Activated T-cell treated with anti-CD3 and anti-CD28 coated beads, Interleukin-2, amount 50 U/mL, for 1 hour (primary cell): ENCODE measurements around the gene MYZAP.

Source experiments
- DNase-seq: peaks from one replicate; pipeline ENCODE4 v3.0.0-alpha.2; 2020

The MYZAP gene

DNA sequence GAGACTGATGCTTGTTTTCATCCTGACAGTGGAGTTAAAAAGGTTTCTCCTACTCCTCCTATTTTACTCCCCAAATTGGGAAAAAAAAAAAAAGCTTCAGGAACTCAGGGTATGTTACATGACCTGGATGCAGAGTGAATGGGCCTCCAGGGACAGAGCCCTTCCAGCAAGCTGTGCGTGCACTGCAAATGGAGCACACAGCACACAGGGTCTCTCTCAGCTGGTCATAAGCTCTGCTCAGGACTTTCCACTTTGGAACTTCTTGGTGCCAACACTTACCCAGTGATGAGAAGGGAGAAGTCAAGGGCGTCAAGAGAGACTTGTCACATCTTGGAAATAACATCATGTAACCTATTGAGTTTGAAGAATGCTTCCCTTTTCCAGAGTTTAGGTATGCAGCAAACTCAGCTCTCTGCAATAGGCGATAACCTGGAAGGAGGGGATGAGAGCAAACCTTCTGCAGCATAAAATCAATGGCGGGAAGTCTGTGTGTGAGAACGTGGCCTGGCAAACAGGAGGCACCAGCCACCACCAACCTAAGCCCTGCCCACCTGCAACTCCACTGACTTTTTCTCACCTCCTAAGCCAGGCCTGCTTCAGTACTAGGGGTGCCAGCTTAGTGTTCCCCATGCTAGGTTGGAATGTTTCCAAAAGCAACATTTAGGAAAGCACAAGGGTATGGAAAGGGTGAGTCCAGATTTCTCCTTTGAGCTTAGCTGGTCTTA, 39.8 kb downstream of the MYZAP start:
- DNase-seq: no peak

DNA sequence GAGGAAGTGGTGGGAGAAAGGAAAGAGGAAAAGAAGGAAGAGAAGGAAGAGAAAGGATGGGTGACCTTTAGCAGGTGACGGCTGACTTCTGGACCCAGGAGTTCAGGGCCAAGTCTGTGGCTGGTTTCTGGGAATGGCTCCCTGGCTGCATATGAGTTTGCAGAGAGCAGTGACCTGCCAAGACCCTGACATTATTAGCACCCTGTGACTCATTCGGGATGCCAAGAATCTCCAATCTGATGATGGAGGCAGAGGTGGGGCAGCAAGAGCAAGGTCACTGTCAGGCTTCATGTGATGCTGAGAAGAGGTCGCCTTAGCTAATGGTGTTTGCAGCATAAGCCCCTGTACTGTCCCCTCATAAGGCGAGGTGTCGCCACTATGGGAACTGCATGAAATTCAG, 42.6 kb downstream of the MYZAP start:
- no peak for DNase-seq

- DNase-seq: no peak
Observed at GRCh38 chr15:57635300-57635909, 43.7 kb downstream of the MYZAP start.

DNA sequence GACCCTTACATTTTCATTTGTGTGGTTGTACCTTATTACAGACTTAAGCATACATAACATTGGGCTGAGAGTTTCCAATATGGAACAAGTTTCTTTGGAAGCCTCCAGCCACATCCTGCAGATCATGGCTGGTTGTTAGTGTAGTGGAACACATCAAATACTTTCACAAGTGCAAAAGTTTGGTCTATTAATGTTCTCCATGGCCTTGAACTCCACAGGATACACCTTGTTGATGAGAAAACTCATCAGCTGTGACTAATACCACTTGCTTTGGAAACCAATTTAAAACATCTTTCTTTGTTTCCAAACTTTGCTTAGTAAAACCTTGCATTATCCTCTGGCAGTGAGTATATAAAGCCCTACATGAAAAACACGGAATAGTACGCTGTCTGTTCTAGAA, 46.1 kb downstream of the MYZAP start:
- no peak for DNase-seq

DNA sequence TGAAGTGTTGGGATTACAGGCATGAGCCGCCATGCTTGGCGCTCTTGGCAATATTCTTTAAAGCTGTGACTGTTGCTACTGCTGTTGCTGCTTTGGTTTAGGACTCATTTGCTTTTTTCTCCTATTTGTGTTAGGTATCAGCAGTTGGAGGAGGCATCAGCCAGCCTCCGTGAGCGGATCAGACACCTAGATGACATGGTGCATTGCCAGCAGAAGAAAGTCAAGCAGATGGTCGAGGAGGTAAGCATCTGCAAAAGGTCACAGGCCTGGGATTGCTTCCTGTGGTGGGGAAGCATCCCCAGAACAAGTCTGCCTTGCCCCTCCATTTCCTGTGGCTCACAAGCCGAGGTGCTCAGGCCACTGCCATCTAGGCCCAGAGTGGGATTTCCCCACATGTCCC, 47.6 kb downstream of the MYZAP start:
- DNase-seq: no peak

DNA sequence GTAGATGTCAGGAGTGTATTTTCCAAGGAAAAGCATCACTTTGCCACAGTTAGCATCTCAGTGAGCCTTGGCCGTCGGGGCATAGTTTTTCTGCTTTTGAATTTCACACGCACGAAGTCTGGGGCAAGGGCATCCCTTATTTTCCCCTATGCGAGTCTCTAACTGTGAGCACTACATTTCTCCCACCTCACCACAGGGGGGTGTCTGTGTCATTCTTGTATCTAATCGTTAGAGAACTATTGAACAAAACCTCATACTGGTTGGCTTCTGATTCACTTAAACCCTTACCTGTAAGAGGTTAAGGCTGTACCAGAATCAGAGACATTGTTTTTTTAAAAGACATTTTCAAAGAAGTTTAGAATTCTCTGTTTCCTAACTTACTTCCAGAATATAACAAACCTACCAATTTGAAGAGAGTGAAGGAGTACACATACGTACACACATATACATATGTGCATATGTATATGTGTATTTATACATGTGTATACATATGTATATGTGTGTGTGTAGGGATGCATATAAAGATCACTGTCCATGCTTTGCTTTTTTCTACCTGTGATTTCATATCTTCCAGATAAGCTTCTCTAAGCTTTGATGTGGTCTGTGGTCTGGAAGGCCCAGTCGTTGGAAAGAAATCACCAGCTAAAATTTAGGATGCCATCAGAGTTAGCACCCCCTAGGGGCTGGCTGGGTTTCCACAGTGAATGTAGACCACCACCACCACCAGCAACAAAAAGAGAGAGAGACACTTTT, 49.4 kb downstream of the MYZAP start:
- no peak for DNase-seq

DNA sequence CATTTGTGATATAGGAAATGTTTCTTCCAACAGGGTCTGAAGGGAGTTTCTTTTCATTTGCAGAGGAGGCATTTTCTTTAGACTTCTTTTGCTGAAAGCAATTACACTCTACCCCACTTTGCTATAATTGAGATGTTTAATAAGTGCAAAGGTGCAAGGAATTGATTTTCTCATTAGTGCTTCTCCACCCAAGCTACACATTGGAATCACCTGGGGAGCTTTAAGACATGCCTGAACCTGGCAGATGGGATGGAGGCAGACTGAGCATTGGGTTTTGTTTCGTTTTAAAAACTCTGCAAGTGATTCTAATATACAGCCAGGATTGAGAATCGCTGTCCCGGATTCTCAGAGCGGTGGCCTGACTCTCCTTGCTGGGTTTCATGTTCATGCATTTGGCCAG, 52.1 kb downstream of the MYZAP start:
- DNase-seq: no peak

DNA sequence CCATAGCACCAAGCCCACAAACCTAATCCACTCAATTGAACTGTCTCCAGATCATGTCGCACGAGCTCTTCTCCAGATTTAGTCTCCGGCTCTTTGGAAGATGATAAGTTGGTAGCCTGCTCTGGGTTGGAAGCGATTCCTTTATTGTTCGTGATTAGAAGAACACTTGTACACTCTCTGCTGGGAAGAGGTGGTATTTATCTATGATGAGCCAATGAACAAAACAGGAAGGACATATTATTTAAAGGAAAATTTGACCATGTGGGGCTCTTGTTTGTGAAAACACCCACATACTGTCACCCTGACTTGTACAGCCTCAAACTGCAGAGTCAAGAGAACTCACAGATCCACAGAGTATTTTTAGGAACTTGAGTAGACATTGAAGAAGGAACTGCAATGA, 54.4 kb downstream of the MYZAP start:
- no peak for DNase-seq

GRCh38 chr15:57647071-57647790, 55.5 kb downstream of the MYZAP start:
- DNase-seq: no peak

DNA sequence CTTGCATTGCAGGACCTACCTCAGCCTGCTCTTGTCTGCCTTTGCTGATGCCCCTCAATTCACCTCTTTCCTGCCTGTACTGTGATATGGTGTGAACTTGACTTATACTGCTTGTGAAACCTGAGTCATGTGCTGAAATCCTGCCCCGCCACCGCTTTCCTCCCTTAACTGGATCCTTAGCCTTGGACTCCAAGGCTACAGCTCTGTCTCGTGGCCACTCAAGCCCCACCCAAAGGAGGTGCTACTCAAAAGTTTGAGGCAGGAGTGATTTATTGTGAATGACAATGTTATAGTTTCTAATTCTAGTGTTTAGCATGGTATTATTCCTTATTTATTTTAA, 56.1 kb downstream of the MYZAP start:
- DNase-seq: no peak

- DNase-seq: no peak
Observed at GRCh38 chr15:57649138-57649537, 57.4 kb downstream of the MYZAP start.

GRCh38 chr15:57651445-57651844, 59.7 kb downstream of the MYZAP start:
- DNase-seq: no peak

DNA sequence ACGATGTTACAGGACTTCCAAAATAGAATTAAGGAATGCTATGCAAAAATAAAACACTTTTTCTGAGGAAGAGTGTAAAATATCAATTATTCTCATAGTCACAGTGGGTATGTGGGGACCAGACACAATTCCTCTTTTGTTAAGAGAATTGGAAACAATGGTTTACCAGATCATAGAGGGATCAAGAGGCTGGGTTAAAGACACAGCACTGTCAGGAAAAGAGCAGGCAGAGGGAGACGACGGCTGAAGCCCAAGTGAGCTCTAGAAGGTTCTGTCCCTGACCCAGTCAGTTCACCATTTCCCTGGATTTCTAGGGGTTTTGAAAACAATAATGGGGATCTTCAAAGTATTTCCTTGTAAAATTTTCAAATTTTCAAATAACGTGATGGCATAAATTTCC, 60.8 kb downstream of the MYZAP start:
- DNase-seq: no peak

DNA sequence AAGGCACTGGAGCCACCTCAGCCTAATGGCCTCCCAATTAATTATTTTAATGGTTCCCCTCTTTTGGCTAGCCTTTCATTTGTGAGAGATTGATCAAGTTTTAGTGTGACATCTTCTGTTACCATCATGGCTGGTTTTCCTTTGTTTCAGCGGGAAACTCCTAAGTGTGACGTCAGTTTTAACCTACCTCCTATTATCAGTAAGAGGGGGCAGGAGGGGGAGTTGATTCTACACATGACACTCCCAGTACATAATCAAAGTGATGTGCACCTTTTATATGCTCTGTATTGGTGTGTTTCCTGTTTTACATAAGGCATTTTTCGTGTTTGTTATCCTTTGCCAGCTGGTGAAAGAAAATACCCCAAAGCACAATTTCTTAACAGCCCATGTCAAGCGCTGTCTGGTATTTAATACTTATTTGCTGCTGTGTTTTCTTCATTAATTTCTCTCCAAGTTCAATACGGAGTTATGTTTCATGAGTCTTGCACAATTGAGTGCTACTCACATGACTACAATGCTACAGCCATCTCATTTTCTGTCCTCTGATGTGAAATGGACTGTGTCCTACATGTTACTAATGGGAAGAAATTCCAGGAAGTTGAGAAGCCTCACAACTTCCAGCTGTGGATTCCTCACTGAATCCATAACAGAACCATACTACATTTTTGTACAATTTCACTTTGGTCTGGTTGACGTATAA, 62.6 kb downstream of the MYZAP start:
- DNase-seq: no peak

DNA sequence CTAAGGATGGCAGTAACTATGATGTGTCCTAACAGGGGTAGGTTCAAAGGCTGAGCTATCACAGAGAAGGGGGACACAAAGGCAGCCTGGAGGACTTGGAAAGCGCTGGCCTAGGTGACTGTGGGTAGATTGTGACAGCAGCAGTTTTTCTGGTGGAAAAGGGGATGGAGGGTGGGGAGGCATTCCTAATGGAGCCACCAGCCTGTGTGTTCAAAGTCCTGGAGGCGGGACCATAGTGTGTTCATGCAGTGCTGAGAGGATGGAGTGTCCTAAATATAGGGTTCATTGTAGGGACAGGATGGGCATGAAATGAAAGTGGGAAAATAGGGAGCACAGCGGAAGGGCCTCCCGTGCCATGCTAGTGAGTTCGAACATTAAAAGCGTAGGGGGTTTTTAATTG, 63.3 kb downstream of the MYZAP start:
- no peak for DNase-seq

DNA sequence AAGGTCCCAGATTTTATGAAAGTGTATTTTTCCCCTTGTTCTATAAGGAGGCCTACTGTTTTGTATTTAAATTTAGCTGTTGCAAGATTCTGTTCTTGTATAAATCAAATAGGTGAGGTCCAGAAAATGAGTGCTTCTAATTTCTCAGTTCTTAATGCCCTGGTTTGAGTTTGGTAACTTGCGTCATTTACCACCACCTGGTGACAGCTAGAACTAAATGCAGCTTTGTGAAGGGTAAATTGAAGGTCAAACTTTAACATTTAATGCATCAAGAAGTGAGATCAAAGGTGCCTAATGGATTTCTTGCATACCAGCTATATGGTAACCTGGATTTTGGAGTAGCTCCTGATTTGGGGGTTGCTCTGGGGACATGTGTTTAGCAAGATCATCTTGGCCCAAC, 64.1 kb downstream of the MYZAP start:
- DNase-seq: no peak

- no peak for DNase-seq
Observed at GRCh38 chr15:57656434-57656833, 64.7 kb downstream of the MYZAP start.

- no peak for DNase-seq
Observed at GRCh38 chr15:57657619-57658018, 65.9 kb downstream of the MYZAP start.

- no peak for DNase-seq
Observed at GRCh38 chr15:57662091-57662744, 70.5 kb downstream of the MYZAP start.

DNA sequence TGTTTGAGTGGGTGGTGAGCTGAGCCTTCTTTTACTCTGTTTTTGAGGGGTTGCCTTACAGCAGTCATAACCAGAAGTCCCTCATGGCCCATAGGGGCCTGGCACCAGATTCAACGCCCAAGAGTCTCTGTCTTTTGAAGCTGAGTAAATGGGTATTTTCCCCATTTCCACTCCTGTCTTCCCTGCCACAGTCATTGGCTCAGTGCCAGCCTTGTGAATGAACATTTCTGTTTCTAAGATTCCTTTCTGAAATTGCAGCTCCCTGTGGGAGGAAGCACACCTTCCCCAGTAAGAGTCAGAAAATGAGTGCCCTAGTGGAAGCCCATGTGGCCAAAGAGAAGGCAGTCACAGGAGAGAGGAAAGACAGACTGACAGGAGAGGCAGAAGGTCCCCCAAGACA, 71.1 kb downstream of the MYZAP start:
- no peak for DNase-seq

GRCh38 chr15:57663262-57663661, 71.6 kb downstream of the MYZAP start:
- DNase-seq: no peak

GRCh38 chr15:57665194-57665593, 73.5 kb downstream of the MYZAP start:
- DNase-seq: no peak

DNA sequence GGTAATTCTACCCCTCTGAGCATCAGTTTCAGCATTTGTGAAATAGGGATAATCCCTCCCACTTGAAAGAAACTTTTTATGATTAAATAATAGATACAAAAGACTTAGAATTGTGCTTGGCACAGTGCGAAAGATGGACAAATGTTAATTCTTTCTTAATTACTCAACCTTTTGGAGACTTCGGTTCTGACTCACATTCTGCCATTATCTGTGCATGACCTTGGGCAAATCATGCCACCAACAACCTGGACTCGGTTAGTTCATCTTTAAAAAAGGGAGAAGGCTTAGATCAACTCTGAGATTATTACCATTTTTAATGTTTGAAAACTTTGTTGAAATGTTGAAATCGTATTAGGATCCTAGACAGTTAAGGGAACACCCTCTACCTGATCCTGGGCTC, 74.2 kb downstream of the MYZAP start:
- DNase-seq: no peak
